Measurements from ENCODE around the gene TRABD2B.

DNA sequence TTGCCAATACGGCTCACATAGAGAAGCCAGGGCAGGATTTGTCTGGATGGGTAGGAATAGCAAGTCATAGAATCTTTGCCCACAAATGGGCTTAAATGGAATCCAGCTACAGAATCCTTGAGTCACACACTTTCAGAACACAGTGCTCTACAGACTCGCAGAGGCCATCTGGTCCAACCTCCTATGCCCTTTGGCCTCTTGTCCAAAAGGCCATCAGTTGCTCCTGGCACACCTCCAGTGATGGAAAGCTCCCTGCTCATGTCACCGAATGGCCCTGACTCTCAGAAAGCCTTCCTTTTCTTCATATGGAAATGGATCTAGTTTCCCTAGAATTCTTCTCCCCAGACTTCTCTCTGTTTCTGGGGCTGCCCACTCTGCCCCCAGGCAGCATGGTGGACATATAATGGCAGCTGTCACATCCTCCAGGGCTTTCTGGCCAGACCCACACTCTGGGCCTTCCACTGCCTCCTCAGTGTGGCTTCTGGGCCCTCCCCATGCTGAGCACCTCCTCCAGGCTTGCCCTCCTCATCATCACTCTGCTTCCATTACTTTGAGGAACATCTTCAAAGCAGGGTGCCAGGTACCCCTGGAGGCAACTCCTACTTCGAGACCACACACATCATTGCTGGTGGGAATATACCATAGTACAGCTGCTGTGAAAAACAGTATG is 33.6 kb upstream of the TRABD2B start:
- TF ChIP-seq POLR2A (IDR thresholded peaks at IDR 0.05) = no peak
- TF ChIP-seq POLR2AphosphoS5 (IDR thresholded peaks at IDR 0.05) = no peak
- no peak for TF ChIP-seq CTCF (IDR thresholded peaks at IDR 0.05)
